Left forelimb (tissue), 1 donor: Measurements from ENCODE around the gene AHSP.
"Not testable (repeated sequence)": the region's sequence is repeated elsewhere in the genome, so short reads cannot be mapped to it uniquely, and the experiment has no call there.

Source experiments
- DNase-seq: peaks from one replicate; pipeline ENCODE4 v3.0.0-alpha.2; 2018; ENCODE audit warnings: low spot score

AHSP gene

DNA sequence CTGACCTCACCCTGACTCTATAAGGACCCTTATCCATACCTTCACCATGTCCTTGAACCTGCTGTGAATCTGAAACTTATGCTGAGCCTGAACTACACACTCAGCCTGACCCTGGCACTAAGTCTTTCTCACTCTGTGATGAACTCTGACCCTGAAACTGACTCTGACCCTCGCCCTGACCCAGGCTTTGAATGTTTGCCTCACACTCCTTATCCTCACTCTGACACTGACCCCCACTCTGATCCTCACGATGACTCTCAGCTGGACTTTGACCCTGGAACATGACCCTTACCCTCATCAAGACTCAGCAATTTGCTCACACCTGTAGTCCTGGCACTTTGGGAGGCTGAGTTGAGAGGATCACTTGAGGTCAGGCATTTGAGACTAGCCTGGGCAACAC lies 4.4 kb downstream of the AHSP start:
- DNase-seq, result no peak

DNA sequence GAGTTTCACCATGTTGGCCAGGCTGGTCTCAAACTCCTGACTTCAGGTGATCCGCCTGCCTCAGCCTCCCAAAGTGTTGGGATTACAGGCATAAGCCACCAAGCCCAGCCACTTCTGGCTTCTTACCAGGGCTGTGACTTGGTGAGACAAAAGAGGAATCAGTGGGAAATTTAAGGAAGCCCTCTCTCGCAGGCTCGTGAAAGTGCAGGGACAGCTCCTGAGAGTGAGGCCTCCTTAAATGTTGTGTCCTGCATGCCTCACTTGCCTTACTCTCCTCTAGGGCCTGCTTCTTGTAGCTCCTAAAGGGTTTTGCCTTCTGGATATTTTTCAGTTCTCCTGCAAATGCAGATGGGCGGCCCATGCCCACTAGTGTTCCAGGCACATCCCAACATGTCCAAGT lies 5.2 kb downstream of the AHSP start:
- no peak for DNase-seq

DNA sequence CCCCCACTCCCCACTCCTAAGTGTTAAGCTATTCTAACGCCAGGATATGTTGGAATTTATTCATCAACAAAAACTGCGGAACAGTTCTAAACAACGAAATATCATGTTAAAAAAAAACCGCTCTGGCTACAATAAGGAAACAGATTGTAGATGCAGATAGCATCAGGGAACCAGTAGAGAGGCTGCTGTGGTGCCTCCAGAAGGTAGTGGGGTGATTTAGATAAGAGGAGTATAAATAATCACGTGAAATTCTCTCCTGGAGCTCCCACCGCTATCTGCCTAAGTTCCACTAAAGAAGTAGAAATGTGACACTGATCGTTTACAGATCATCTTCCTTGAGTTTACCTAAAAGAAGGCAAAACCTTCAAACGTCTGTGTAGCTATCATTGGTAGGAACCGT lies 8.0 kb downstream of the AHSP start:
- DNase-seq, result no peak

DNA sequence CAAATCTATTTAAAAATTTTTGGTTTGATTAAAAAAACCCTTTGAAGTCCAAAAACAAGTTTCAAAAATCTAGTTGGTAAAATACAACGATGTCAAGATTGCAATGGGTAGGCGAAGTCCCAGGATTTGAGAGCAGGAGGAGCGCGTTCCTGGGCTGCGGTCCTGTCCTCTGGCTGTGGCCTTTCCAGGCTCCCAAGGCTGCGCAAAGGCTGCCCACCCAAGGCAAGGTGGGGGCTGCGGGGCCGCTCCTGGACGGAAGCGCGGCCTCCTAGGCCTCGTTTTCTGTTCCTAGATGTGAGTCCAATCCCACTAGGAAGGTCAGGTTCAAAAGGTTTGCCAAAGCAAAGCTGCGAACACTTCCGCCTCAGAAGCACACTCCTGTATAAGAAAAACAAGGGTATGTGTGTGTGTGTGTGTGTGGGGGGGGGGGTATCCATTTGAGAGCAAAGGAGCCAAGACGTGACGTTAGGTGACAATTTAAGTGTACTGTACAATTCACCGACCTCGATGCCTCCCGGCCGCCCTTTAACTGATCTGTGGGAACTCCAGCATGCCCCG lies 9.2 kb downstream of the AHSP start:
- DNase-seq, result no peak

DNA sequence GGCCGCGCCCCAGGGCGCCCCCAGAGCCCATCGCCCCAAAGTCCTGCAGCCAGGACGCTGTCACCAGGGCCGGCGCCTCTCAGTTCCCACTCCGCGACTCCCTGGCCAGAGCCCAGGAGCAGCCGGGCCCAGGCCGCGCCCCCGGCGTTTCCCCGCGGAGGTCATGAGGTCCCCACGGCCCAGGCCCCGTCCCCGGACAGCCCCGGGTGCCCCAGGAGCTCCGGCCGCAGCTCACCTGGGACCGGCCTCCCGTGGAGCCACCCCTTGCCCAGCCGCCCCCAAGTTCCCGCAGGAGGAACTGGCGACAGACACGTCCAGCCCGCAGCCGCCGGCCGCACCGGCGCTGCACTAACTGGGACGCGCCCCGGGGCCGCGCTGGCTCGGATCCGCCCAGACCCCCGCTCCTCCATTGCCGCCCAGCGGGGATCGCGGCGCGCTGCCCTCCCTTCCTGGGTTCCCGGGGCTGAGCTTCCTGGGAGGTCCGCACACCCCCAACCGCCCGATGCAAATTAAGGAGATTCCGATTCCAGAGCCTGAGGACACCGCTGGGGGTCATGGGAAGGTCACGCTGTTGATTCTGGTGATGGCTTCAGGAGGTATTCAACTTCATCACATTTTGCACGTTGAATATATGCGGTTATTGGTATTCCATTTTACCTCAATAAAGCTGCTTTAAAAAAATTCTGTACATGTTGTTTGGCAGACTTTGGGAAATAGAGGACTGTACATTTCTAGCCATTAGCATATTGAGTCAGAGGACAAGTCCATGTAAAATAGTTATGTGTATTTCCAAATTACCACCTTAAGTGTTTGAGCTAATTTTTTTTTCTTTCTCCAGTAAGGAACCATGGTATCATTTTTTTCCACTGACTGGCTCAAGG lies 9.9 kb downstream of the AHSP start:
- DNase-seq, result no peak

DNA sequence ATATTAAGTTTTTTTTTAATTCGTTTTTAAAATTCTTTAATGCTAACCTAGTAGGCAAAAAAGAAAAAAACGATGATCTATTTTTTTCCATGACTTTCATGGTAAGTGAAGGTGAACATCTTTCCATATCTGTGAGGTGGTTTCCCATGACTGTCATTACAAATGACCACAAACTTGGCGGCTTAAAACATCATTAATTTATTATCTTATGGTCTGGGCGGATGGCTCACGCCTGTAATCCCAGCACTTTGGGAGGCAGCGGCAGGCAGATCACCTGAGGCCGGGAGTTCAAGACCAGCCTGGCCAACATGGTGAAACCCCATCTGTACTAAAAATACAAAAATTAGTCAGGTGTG lies 10.5 kb downstream of the AHSP start:
- DNase-seq, result not testable (repeated sequence)

DNA sequence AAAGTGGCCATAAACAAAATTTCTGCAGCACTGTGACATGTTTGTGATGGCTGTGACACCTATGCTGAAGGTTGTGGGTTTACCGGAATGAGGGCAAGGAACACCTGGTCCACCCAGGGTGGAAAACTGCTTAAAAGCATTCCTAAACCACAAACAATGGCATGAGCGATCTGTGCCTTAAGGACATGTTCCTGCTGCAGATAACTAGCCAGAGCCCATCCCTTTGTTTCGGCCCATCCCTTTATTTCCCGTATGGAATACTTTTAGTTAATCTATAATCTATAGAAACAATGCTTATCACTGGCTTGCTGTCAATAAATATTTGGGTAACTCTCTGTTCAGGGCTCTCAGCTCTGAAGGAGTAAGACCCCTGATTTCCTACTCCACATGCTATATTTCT lies 12.1 kb downstream of the AHSP start:
- DNase-seq, result not testable (repeated sequence)

DNA sequence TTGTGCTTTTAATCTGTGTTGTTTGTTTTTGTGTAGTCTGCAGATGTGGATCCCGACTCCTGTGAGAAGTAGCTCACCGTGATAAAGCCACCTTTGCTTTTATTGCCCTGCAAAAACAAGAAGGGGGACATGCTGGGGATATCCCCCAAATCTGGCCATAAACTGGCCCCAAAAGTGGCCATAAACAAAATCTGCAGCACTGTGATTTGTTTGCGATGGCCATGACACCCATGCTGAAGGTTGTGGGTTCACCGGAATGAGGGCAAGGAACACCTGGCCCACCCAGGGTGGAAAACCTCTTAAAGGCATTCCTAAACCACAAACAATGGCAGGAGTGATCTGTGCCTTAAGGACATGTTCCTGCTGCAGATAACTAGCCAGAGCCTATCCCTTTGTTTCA lies 15.1 kb downstream of the AHSP start:
- DNase-seq, result no peak

DNA sequence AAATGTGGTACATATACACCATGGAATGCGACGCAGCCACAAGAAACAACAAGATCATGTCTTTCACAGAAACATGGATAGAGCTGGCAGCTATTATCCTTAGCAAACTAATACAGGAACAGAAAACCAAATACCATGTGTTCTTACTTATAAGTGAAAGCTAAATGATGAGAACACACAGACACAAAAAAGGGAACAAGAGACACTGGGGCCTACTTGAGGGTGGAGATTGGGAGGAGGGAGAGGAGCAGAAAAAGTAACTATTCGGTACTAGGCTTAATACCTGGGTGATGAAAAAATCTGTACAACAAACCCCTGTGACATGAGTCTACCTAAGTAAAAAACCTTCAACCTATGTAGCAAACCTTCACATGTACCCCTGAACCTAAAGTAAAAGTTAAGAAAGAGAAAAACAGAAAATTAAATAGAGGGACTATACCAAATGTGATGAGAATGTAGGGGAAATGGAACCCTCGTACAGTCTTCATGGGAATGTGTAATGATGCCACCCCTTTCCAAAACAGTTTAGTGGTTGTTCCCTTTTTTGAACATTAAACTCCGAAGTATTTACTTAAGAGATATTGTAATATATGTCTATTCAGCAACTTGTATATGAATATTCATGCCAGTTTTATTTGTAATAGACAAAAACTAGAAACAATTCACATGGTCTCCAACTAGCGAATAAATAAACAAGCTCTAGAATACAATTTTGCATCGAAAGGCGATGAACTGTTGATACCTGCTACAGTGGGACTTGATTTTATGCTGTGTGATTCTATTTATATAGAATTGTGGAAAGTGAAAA lies 33.9 kb downstream of the AHSP start:
- no peak for DNase-seq

DNA sequence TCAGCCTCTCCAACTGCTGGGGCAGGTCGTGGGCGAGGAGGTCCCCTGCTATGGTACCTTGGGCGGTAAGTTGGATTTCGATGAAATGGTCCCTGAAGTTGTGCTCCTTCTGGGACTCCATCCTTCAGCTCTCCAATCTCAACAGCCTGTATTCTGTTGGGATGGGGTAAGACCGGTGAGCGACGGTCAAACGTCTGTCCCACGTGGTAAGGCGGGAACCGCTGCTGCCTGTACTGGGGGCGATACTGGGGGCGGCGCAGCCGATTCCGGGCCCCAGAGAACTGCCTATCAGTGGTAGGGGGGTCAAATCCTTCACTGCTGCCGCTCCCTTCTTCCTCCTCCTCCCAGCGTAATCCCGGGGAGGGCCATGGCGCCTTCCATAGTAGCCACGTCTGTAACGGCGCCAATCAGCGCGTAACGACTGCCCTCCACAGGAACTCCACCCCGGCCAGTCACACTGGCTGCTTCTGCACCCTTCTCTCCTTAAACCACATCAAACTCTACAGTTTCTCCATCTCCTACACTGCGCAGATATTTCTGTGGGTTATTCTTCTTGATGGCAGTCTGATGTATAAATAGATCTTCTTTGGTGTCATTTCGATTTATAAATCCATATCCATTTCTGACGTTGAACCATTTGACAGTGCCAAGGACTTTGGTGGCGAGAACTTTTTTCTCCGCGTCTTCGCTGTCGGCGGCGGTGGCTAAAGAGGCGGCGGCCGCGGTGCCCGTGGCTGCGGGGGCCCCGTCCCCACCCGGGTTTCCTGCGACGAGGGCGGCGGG lies 41.1 kb downstream of the AHSP start:
- DNase-seq, result no peak

DNA sequence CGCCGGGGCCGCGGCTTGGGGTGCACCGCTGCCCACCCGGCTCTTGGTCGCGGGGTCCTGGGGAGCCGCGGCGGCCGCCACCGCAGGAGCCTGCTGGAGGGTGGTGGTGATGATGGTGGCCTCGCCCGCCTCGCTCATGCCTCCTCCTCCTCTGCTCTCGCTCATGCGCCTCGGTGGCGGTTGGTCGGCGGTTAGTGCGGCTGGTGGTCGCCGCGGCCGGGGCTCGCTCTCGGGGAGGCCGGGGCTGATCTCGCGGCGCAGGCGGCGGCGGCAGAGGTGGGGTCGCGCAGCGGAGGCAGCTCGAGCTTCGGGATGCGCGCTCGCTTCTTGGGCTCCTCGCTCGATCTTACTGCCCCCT lies 41.6 kb downstream of the AHSP start:
- no peak for DNase-seq

DNA sequence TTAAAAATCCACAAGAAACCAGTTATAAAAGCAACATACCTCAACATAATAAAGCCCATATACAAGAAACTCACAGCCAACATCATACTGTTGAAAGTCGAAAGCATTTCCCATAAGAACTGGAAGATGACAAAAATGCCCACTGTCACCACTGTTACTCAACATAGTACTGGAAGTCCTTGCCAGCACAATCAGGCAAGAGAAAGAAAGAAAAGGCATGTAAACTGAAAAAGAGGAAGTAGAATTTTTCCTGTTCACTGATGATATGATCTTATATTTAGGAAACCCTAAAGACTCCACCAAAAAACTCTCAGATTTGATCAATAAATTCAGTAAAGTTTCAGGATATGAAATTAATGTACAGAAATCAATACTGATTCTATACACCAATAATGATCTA lies 45.1 kb downstream of the AHSP start:
- no peak for DNase-seq

DNA sequence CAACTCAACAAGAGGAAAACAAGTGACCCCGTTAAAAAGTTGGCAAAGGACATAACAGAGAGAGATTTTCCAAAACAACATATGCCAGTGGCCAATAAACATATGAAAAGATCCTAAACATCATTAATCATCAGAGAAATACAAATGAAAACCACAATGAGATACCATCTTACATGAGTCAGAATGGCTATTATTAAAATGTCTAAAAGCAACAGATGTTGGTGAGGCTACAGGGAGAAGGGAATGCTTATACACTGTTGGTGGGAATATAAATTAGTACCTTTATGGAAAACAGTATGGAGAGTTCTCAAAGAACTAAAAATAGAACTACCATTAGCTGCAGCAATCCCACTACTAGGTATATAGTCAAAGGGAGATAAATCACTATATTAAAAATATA lies 46.5 kb downstream of the AHSP start:
- DNase-seq, result not testable (repeated sequence)

DNA sequence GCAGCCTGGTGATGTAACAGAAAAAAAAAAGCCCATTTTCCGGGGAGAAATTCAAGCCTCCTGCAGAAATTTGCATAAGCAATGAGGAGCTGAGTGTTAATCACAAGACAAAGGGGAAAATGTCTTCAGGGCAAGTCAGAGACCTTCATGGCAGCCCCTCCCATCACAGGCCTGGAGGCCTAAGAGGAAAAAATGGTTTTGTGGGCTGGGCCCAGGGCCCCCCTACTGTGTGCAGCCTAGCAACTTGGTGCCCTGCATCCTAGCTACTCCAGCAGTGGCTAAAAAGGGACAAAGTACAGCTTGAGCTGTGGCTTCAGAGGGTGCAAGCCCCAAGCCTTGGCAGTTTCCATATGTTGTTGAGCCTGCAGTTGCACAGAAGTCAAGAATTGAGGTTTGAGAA lies 49.7 kb downstream of the AHSP start:
- no peak for DNase-seq
